Activated T-cell treated with anti-CD3 and anti-CD28 coated beads, Interleukin-2, amount 50 U/mL, for 24 hours (primary cell): Measurements from ENCODE around the gene KBTBD2.
"Not testable (repeated sequence)": the region's sequence is repeated elsewhere in the genome, so short reads cannot be mapped to it uniquely, and the experiment has no call there.

Experiments used
- DNase-seq: peaks from one replicate; pipeline ENCODE4 v3.0.0-alpha.2; 2020
- H3K27ac Mint-ChIP-seq: 2 replicates; pipeline ENCODE4 v1.8.0; 2020; ENCODE audit warnings: mild to moderate bottlenecking, mixed read lengths
- H3K27me3 Mint-ChIP-seq: 2 replicates; pipeline ENCODE4 v1.8.0; 2020; ENCODE audit warnings: mixed read lengths
- H3K36me3 Mint-ChIP-seq: 2 replicates; pipeline ENCODE4 v1.8.0; 2020; ENCODE audit warnings: low read depth, mixed read lengths
- H3K4me1 Mint-ChIP-seq: 2 replicates; pipeline ENCODE4 v1.8.0; 2020; ENCODE audit warnings: low read depth, mixed read lengths
- H3K4me3 Mint-ChIP-seq: 2 replicates; pipeline ENCODE4 v1.8.0; 2020; ENCODE audit warnings: mild to moderate bottlenecking, moderate library complexity, mixed read lengths
- H3K9me3 Mint-ChIP-seq: 2 replicates; pipeline ENCODE4 v1.8.0; 2020; ENCODE audit warnings: mixed read lengths

Gene KBTBD2

GRCh38 chr7:32850654-32851053 is 40.9 kb downstream of the KBTBD2 start:
- H3K27me3 Mint-ChIP-seq, result peaks cover 47% of the 10 kb centered on the region
- not testable (repeated sequence) for DNase-seq, H3K4me3 Mint-ChIP-seq, H3K27ac Mint-ChIP-seq, H3K4me1 Mint-ChIP-seq, H3K9me3 Mint-ChIP-seq, H3K36me3 Mint-ChIP-seq

- H3K9me3 Mint-ChIP-seq, H3K4me3 Mint-ChIP-seq, DNase-seq, H3K4me1 Mint-ChIP-seq, H3K36me3 Mint-ChIP-seq, H3K27ac Mint-ChIP-seq: not testable (repeated sequence)
- peaks cover 30% of the 10 kb centered on the region for H3K27me3 Mint-ChIP-seq
Measured at GRCh38 chr7:32848655-32849054, 42.9 kb downstream of the KBTBD2 start.

- H3K9me3 Mint-ChIP-seq, result no peaks in the 10 kb centered on the region
- DNase-seq, result peak; percentile 90
- peak overlapping the region; percentile 20 for H3K4me3 Mint-ChIP-seq
- peaks cover 8% of the 10 kb centered on the region for H3K4me1 Mint-ChIP-seq
- peaks cover 21% of the 10 kb centered on the region for H3K27me3 Mint-ChIP-seq
- no peaks in the 10 kb centered on the region for H3K36me3 Mint-ChIP-seq
- no peak overlapping the region for H3K27ac Mint-ChIP-seq
Measured at GRCh38 chr7:32846630-32847225, 44.8 kb downstream of the KBTBD2 start.

GRCh38 chr7:32844748-32845147 is 46.8 kb downstream of the KBTBD2 start:
- not testable (repeated sequence) for H3K9me3 Mint-ChIP-seq, DNase-seq, H3K4me3 Mint-ChIP-seq, H3K36me3 Mint-ChIP-seq, H3K4me1 Mint-ChIP-seq, H3K27ac Mint-ChIP-seq, H3K27me3 Mint-ChIP-seq

- not testable (repeated sequence) for H3K36me3 Mint-ChIP-seq, H3K4me1 Mint-ChIP-seq, H3K4me3 Mint-ChIP-seq, DNase-seq, H3K27me3 Mint-ChIP-seq, H3K27ac Mint-ChIP-seq, H3K9me3 Mint-ChIP-seq
Measured at GRCh38 chr7:32843763-32844162, 47.8 kb downstream of the KBTBD2 start.

GRCh38 chr7:32839846-32840245 is 51.7 kb downstream of the KBTBD2 start:
- not testable (repeated sequence) for H3K4me1 Mint-ChIP-seq, H3K36me3 Mint-ChIP-seq, H3K27me3 Mint-ChIP-seq, H3K27ac Mint-ChIP-seq, DNase-seq, H3K9me3 Mint-ChIP-seq, H3K4me3 Mint-ChIP-seq

GRCh38 chr7:32828996-32829752 is 62.4 kb downstream of the KBTBD2 start:
- DNase-seq, H3K27ac Mint-ChIP-seq, H3K4me3 Mint-ChIP-seq, H3K9me3 Mint-ChIP-seq, H3K4me1 Mint-ChIP-seq, H3K27me3 Mint-ChIP-seq, H3K36me3 Mint-ChIP-seq: not testable (repeated sequence)
